Raji (cell line): ENCODE results near the gene CYP11A1.

ENCODE experiments used
- POLR2A ChIP-seq: IDR thresholded peaks from 2 replicates; pipeline ENCODE4 v1.6.1; 2011; ENCODE audit warnings: low read depth, low read length, control low read depth; ENCODE audit not compliant: insufficient read depth

The CYP11A1 gene

DNA sequence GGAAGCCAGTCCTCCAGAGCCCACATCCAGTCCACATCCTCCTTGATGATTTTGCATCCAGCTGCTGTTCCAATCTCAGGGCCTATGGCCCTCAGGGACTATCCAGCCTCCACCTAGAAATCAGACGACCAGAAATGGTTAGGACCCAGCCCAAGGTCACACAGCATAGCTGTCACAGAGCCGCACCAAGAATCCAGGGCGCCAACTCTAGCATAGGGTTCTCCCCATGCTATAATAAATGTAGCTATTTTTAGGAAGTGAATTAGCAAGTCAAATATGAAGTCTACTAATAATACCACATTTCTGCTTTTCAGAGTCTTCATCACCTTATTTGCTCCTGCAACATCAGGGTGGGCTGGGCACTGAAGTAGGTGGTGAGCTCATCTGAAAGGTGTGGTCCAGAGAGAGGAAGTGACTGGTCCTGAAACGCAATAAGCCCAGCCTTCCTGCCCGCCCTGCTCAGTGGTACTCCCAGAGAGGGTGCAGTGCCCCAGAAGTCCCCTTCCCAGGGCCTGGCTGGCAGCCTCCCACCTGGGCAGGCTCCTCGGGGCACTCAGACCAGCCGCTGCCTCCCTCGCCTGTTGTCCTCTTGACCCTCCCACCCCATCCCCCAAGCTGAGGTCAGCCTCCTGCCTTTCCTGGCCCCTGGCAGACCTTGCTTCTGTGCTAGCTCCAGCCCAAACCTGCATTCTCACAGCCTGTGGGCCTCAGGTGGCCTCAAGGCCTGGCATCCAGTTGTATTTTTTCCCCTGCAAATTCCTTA is 17.6 kb upstream of the CYP11A1 start:
- peak; percentile 44; the same call in 1 of the 2 replicates for TF ChIP-seq POLR2A

DNA sequence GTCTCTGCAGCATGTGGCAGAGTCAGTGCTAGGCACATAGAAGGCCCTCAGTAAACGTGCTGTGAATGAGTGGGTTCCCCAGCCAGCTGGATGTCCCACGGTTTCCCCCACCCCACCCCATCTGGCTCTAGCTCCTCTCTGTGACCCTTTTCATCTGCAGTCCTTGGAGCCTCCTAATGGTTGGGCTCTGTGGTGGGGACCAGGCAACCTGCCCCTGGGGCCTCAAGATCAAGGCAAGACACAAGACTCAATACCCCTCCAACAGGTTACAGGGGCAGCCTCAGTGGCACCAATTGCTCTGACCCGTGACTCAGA is 17.1 kb upstream of the CYP11A1 start:
- no peak for TF ChIP-seq POLR2A

DNA sequence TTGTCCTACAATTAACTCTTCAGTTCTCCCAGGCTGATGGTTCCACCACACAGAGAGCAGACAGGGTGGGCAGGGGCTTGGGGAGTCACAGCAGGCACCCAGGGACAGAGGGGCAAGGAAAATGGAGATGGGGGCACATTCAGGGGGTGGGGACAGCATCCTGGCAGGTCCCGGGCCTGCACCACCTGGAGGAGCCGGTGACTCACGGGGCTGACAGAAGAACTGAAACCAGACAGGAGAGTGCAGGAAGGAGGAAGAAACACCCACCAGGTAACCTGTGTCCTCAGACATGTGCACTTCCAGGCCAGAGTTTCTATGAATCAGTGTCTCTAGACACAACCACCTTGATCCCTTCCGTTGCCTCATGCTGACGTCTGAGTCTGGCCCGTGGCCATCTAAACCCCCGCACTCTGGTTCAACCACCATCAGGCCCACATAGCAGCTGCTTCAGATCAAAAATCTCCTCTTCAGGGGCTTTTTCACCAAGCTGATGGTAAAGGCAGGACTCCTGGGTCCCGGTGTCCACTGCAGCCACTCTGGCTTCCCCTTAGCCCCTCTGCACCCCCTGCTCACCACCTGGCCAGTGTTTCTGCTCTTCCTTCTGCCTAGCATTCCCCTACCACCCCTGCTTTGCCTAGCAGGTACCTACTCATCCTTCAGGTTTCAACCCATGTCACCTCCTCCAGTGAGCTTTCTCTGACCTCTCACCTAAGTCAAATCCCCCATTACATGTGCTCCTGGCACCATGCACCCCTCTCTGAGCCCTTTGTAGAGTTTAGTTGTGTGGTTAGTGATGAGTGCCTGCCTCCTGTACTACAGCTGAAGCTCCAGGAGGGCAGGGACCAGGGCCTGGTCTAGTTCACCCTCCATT is 16.5 kb upstream of the CYP11A1 start:
- no peak for TF ChIP-seq POLR2A

DNA sequence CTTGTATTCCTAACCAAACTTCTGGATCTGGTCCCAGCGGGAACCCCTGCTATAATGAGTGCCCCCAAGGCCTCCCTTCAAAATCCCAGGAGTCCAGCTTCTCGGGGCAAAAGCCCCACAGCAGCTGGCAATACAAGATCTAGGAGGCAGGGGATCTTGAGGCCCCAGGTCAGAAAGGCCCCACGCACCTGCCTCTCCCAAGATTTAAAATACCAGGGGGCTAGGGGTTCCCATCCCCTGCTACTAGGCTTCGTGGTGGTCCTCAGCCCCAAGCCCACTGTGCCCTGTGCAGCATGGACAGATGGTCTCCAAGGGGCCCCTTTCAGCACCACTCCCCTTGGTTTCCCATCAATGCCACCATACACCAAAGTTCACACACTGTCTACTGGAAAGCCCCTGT is 15.8 kb upstream of the CYP11A1 start:
- TF ChIP-seq POLR2A, result no peak

DNA sequence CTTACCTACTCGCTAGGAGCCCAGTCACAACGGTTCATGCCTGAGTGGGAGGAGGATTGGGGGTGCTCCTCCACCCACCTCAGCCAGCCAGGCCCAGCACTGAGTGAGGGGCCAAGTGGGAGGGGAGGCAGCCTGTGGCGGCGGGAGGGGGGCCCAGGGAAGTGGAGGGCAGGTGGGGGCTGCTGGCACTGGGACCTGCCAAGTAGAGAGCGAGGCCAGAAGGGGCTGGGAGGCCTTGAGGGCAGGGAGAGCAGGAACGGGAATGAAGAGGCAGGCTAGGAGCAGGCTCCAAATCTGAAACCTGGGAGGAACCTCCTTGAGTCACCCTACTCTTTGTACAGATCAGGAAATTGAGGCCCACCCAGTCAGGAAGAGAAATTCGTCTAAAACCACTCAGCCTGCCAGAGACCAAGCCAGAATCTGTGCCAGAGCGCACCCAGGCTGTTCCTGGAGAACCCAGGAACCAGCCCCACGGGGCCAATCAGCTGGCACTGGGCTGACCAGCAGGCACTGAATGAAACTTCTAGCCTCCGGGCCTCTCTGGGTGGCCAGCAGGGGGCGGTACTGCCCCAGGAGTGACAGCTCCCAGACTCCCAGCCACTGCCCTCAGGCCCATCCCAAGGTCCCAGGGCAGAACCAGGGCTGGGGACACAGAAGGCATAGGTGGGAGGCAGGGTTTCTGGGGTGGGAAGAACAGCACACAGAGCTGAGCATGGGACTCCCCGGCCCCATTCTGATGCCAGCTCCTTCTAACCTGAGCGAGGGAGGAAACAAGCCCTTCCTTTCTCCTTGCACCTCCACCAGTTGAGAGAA is 14.8 kb upstream of the CYP11A1 start:
- TF ChIP-seq POLR2A, result no peak

DNA sequence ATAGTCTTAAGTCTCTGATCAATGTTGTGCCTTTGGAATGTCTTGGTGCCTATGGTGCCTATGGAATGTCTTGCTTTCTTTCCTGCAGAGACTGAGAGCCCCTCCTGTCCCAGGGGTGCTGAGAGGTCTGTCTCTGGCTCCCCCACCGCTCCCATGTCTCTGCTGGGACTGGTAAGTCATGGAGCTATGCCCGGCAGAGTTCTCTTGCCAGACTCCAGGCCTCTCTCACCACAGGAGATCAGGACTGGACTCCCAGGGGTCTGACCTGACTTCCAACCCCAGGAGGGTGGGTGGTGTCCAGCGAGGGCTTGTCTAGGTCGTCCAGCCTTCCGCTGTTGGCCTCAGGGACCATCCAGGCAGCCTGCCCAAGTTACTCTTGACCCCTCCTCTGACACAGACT is 14.0 kb upstream of the CYP11A1 start:
- TF ChIP-seq POLR2A, result no peak

- TF ChIP-seq POLR2A, result no peak
These were observed 13.7 kb upstream of the CYP11A1 start for GRCh38 chr15:74381190-74381453.

DNA sequence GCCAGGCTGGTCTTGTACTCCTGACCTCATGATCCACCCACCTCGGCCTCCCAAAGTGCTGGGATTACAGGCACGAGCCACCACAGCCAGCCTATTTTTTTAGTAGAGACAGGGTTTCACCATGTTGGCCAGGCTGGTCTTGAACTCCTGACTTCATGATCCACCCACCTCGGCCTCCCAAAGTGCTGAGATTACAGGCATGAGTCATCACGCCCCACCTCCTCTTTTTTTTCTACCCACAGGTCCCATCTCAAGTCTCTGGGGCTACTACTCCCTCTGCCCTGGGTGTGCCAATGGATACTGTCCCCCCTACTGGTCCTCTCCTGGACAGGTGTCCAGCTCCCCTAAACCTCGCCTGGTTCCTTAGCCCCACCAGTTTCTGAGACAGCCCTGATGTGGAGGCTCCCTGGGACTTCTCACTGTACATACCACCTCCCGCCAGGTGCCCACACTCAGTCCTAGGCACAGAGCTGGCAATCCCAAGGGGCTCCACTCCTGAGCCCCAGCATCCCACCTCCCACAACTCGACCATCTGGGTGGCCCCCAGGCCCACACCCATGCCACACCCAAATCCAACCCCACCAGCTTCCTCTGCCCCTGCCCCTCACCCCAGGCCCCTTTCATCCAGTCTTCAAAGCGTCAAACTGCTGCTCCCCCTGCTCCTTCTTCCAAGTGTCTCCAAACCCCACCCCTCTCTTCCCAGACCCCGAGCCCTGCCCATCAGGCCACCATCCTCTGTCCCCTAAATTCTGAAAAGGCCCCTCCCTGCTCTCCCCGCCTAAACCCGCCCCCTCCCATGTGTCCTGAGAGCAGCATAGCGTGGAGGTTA is 13.1 kb upstream of the CYP11A1 start:
- TF ChIP-seq POLR2A, result no peak

GRCh38 chr15:74378848-74379247 is 11.4 kb upstream of the CYP11A1 start:
- no peak for TF ChIP-seq POLR2A

GRCh38 chr15:74377831-74378766 is 10.7 kb upstream of the CYP11A1 start:
- TF ChIP-seq POLR2A, result no peak

- no peak for TF ChIP-seq POLR2A
These were observed 9.6 kb upstream of the CYP11A1 start for GRCh38 chr15:74376825-74377581.

- TF ChIP-seq POLR2A, result no peak
These were observed 8.8 kb upstream of the CYP11A1 start for GRCh38 chr15:74376226-74376625.

GRCh38 chr15:74375303-74375693 is 7.9 kb upstream of the CYP11A1 start:
- no peak for TF ChIP-seq POLR2A

DNA sequence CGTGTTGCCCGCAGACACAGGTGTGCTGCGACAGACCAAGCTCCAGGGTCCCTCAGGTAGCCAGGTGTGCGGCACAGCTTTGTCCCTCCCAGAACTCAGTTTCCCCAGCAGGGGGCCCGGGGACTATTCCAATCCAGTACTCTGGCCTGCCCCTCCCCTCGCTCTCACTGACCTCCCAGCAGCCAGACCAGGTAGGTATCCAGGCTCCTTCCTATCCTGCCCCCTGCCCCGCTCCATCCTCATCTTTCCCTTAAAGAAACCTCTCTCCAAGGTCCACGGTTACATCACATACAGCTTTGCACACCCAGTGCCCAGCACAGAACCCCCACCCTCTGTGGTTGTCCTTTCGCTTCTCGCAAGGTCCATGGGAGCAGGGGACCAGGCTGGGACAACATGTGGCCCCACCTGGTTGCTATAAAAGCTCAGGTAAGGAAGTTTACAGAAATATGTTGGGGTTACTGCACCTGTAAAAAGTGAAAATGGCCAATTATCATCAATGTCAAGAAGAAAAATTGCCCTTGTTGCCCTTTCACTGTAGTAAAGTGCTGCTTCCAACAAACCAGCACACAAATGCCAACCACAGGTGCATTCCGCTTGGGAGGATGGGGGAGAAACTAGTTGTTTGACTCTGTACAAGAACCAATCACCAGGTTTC is 7.3 kb upstream of the CYP11A1 start:
- TF ChIP-seq POLR2A, result no peak
